ENCODE measurements around the gene COX5B. TPM values are rescaled to one million over a fixed set of nuclear protein-coding genes. Genes with fewer than 3 reads are reported as not detected.

The COX5B gene
- total and polyA plus RNA-seq, 10 of the 15 experiments (the other 5 are each of a cell fraction or from before 2014, with no cell fraction given) = 69.5 to 518 (median 363) TPM

DNA sequence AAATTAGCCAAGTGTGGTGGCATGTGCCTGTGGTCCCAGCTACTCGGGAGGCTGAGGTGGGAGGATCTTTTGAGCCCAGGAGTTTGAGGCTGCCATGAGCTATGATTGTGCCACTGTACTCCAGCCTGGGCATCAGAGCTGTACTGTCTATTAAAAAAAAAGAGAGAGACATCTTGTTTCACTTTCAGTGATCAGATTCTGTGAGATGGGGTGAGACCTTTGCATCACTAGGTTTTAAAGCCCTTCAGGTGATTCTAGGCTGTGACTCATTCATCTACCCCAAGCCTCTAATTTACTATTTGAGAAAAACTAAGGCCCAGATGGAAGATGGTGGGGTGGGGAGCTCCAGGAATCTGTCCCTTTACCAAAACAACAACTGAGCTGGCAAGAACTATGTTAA, 30.8 kb downstream of the COX5B start:
- H2AFZ ChIP-seq (ENCODE audit: control insufficient read depth, low read depth, low read length) = no peak overlapping the region
- no peaks in the 10 kb centered on the region for H3K79me2 ChIP-seq (ENCODE audit: control insufficient read depth, insufficient read depth, low read length)
- intact Hi-C loops (cut with micrococcal nuclease; ENCODE audit: unreplicated experiment) = no loop called here
- ATAC-seq (peak; percentile 74), DNase-seq (ENCODE audit: low read depth, low spot score) (no peak), FAIRE-seq (no peak)
- in situ Hi-C loops (cut with MboI) = no loop called here
- TF ChIP-seq ZNF384 (IDR thresholded peaks at IDR 0.05; ENCODE audit: borderline replicate concordance, low read depth, low read length) (peak; percentile 13; the same call in 1 of the 2 replicates), MEF2A (IDR thresholded peaks at IDR 0.05; ENCODE audit: insufficient read depth, low read depth, low read length) (no peak), IKZF1 (conservative IDR thresholded peaks at IDR 0.05) (no peak), ATF7 (IDR thresholded peaks at IDR 0.05; ENCODE audit: low read depth) (peak; percentile 31; the same call in 1 of the 2 replicates), CBX5 (IDR thresholded peaks at IDR 0.05; ENCODE audit: low read depth) (no peak)
- TF ChIP-seq, protein P1, sequence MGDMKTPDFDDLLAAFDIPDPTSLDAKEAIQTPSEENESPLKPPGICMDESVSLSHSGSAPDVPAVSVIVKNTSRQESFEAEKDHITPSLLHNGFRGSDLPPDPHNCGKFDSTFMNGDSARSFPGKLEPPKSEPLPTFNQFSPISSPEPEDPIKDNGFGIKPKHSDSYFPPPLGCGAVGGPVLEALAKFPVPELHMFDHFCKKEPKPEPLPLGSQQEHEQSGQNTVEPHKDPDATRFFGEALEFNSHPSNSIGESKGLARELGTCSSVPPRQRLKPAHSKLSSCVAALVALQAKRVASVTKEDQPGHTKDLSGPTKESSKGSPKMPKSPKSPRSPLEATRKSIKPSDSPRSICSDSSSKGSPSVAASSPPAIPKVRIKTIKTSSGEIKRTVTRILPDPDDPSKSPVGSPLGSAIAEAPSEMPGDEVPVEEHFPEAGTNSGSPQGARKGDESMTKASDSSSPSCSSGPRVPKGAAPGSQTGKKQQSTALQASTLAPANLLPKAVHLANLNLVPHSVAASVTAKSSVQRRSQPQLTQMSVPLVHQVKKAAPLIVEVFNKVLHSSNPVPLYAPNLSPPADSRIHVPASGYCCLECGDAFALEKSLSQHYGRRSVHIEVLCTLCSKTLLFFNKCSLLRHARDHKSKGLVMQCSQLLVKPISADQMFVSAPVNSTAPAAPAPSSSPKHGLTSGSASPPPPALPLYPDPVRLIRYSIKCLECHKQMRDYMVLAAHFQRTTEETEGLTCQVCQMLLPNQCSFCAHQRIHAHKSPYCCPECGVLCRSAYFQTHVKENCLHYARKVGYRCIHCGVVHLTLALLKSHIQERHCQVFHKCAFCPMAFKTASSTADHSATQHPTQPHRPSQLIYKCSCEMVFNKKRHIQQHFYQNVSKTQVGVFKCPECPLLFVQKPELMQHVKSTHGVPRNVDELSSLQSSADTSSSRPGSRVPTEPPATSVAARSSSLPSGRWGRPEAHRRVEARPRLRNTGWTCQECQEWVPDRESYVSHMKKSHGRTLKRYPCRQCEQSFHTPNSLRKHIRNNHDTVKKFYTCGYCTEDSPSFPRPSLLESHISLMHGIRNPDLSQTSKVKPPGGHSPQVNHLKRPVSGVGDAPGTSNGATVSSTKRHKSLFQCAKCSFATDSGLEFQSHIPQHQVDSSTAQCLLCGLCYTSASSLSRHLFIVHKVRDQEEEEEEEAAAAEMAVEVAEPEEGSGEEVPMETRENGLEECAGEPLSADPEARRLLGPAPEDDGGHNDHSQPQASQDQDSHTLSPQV (IDR thresholded peaks at IDR 0.05) = no peak
- TF ChIP-seq, protein P2, sequence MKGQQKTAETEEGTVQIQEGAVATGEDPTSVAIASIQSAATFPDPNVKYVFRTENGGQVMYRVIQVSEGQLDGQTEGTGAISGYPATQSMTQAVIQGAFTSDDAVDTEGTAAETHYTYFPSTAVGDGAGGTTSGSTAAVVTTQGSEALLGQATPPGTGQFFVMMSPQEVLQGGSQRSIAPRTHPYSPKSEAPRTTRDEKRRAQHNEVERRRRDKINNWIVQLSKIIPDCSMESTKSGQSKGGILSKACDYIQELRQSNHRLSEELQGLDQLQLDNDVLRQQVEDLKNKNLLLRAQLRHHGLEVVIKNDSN (IDR thresholded peaks at IDR 0.05; ENCODE audit: borderline replicate concordance, extremely low read length, insufficient read depth, low read depth, low read length) = no peak
- no peaks in the 10 kb centered on the region; the same call in 2 of the 3 replicates for H3K9me3 ChIP-seq (replicated peaks; ENCODE audit: control insufficient read depth, insufficient read depth, low read length)
- no peak overlapping the region for H3K27ac ChIP-seq (ENCODE audit: control insufficient read depth, insufficient read depth)
- ChIA-PET POLR2A (interaction anchor here (0.7 to 3.4 kb wide), 6 partner anchors 11 to 30 kb away, joined by 3 to 25 read pairs (median 8); partner anchors contain the start of genes ACTR1B and COX5B), CTCF (interaction anchor here (1.2 to 3.3 kb wide), 6 partner anchors 11 to 86 kb away, joined by 3 to 26 read pairs (median 6); partner anchors contain the start of gene ACTR1B), SMC1A (ENCODE audit: uncharacterized antibody, unreplicated experiment) (interaction anchor here (1.2 to 3.1 kb wide), 3 partner anchors 12 to 20 kb away, joined by 4 to 32 read pairs (median 22); partner anchors contain the start of gene ACTR1B), RAD21 (ENCODE audit: unreplicated experiment) (interaction anchor here (0.6 to 3.6 kb wide), 6 partner anchors 10 to 31 kb away, joined by 3 to 27 read pairs (median 4); partner anchors contain the start of genes ACTR1B and COX5B)
- no peaks in the 10 kb centered on the region for H3K36me3 ChIP-seq (ENCODE audit: control insufficient read depth in 2 of 2, insufficient read depth in 2 of 2, low read length in 1 of 2)
- 82% methylated on average over 1 of the region's 1 CpG for WGBS (ENCODE audit: insufficient coverage, insufficient replicate concordance, low lambda C conversion rate, missing lambda C conversion rate)
- no peaks in the 10 kb centered on the region for H3K27me3 ChIP-seq (replicated peaks in 1 of 2; ENCODE audit: control insufficient read depth in 2 of 2, insufficient read depth in 2 of 2, low read length in 1 of 2)
- no TSS peak for BruUV-seq (replicated peaks)
- H4K20me1 ChIP-seq (ENCODE audit: control insufficient read depth, insufficient read depth) = no peaks in the 10 kb centered on the region
- peaks cover 9% of the 10 kb centered on the region for H3K4me1 ChIP-seq (ENCODE audit: control insufficient read depth, insufficient read depth, low read length)
- no peak overlapping the region for H3K4me3 ChIP-seq
- H3K9ac ChIP-seq (ENCODE audit: control insufficient read depth, insufficient read depth, low read length) = no peak overlapping the region
- no peak overlapping the region for H3K4me2 ChIP-seq (ENCODE audit: control insufficient read depth, insufficient read depth)
